Suppressor macrophage treated with lipopolysaccharide for 4 hours (primary cell): ENCODE results near the gene RPP25L.

ENCODE experiments used
- DNase-seq: peaks from one replicate; pipeline ENCODE4 v3.0.0-alpha.2; 2020

RPP25L gene

GRCh38 chr9:34610434-34611206 is 1.3 kb downstream of the RPP25L start:
- DNase-seq = no peak

- DNase-seq = no peak
These were observed 4.6 kb downstream of the RPP25L start for GRCh38 chr9:34607331-34607730.

GRCh38 chr9:34606905-34607304 is 5.0 kb downstream of the RPP25L start:
- DNase-seq = no peak

GRCh38 chr9:34606190-34606589 is 5.7 kb downstream of the RPP25L start:
- no peak for DNase-seq

- peak; percentile 81 for DNase-seq
These were observed 8.2 kb downstream of the RPP25L start for GRCh38 chr9:34603610-34604231.

- no peak for DNase-seq
These were observed 9.8 kb downstream of the RPP25L start for GRCh38 chr9:34601937-34602573.

GRCh38 chr9:34600908-34601307 is 11.0 kb downstream of the RPP25L start:
- no peak for DNase-seq

- DNase-seq = no peak
These were observed 12.4 kb downstream of the RPP25L start for GRCh38 chr9:34599546-34599945.

GRCh38 chr9:34594177-34594576 is 17.7 kb downstream of the RPP25L start:
- DNase-seq = no peak

- peak; percentile 22 for DNase-seq
These were observed 18.8 kb downstream of the RPP25L start for GRCh38 chr9:34592895-34593601.

GRCh38 chr9:34591917-34592866 is 19.7 kb downstream of the RPP25L start:
- DNase-seq = peak; percentile 64

- DNase-seq = peak; percentile 90
These were observed 20.5 kb downstream of the RPP25L start for GRCh38 chr9:34591248-34591916.

- DNase-seq = no peak
These were observed 21.3 kb downstream of the RPP25L start for GRCh38 chr9:34590381-34591247.

- DNase-seq = no peak
These were observed 22.1 kb downstream of the RPP25L start, which contains the start of gene CNTFR for GRCh38 chr9:34589636-34590380. Gene CNTFR, minus strand, starts transcription at chr9:34589724. Its CDS starts 20,743 bp downstream, at chr9:34568981.

- no peak for DNase-seq
These were observed 22.9 kb downstream of the RPP25L start for GRCh38 chr9:34588671-34589635.

GRCh38 chr9:34587271-34587670 is 24.6 kb downstream of the RPP25L start:
- no peak for DNase-seq

- DNase-seq = no peak
These were observed 25.8 kb downstream of the RPP25L start for GRCh38 chr9:34585946-34586669.

- no peak for DNase-seq
These were observed 26.9 kb downstream of the RPP25L start for GRCh38 chr9:34584970-34585369.
